T-helper 1 cell treated with Interleukin-12 subunit alpha and Interleukin-12 subunit beta and Interleukin-4 antibody, amounts not matched to agents 30 ng/mL and 1 ng/mL, for 36 hours (primary cell): ENCODE data around the gene PTPN21. TPM values are rescaled to one million over a fixed set of nuclear protein-coding genes. Genes with fewer than 3 reads are reported as not detected.

Experiments
- intact Hi-C: fragments of 100-400 bp; cut with micrococcal nuclease; formaldehyde crosslinking; loops from one replicate; pipeline ENCODE4 v1.15.1; 2024
- total RNA-seq: library from RNA; stranded (reverse); gene quantifications from 2 replicates; pipeline ENCODE4 v1.2.3, GENCODE V29; 2022

The PTPN21 gene
- total RNA-seq, 1 donor from 2014 or later = not detected

GRCh38 chr14:88476214-88476774 lies 78.5 kb downstream of the PTPN21 start:
- intact Hi-C loops = no loop called here

GRCh38 chr14:88473791-88474190 lies 81.0 kb downstream of the PTPN21 start:
- intact Hi-C loops = no loop called here

- intact Hi-C loops = no loop called here
These were observed 84.0 kb downstream of the PTPN21 start for GRCh38 chr14:88470542-88471440.

GRCh38 chr14:88468406-88468805 lies 86.4 kb downstream of the PTPN21 start:
- intact Hi-C loops = no loop called here

GRCh38 chr14:88463318-88463717 lies 91.5 kb downstream of the PTPN21 start:
- intact Hi-C loops = no loop called here

GRCh38 chr14:88454886-88455285 lies 99.9 kb downstream of the PTPN21 start:
- intact Hi-C loops = no loop called here

- intact Hi-C loops = no loop called here
These were observed 102.6 kb downstream of the PTPN21 start for GRCh38 chr14:88452231-88452630.

- intact Hi-C loops = no loop called here
These were observed 115.7 kb downstream of the PTPN21 start for GRCh38 chr14:88439088-88439487.

GRCh38 chr14:88437658-88438057 lies 117.1 kb downstream of the PTPN21 start:
- intact Hi-C loops = no loop called here

- intact Hi-C loops = no loop called here
These were observed 123.8 kb downstream of the PTPN21 start for GRCh38 chr14:88430976-88431375.

- intact Hi-C loops = no loop called here
These were observed 128.5 kb downstream of the PTPN21 start for GRCh38 chr14:88426271-88426670.

GRCh38 chr14:88424573-88424972 lies 130.2 kb downstream of the PTPN21 start:
- intact Hi-C loops = no loop called here

GRCh38 chr14:88422919-88423650 lies 131.7 kb downstream of the PTPN21 start:
- intact Hi-C loops = no loop called here

- intact Hi-C loops = no loop called here
These were observed 132.8 kb downstream of the PTPN21 start for GRCh38 chr14:88422047-88422446.

- intact Hi-C loops = no loop called here
These were observed 133.5 kb downstream of the PTPN21 start for GRCh38 chr14:88421286-88421685.

- intact Hi-C loops = no loop called here
These were observed 134.6 kb downstream of the PTPN21 start for GRCh38 chr14:88420187-88420586.

- intact Hi-C loops = no loop called here
These were observed 137.2 kb downstream of the PTPN21 start for GRCh38 chr14:88417594-88417993.

Other genes with a start within 250 kb of the PTPN21 start
- gene KCNK10, start 231.7 kb downstream of the PTPN21 start, total RNA-seq = not detected in 2 replicates
- 2.4 TPM in 2 replicates for gene SPATA7, start 169.3 kb downstream of the PTPN21 start, total RNA-seq
- gene ZC3H14, start 8.0 kb upstream of the PTPN21 start, total RNA-seq = 39.7 and 40.0 TPM in 2 replicates
- gene EML5, start 237.9 kb upstream of the PTPN21 start, total RNA-seq = 2.4 and 3.0 TPM in 2 replicates